Activated T-helper 2 cell treated with anti-CD3 and anti-CD28 coated beads, Interferon-gamma antibody, Interleukin-2, Interleukin-4, amounts not matched to agents 10 μg/mL and 5 μg/mL and 100 μg/mL, durations not matched to agents 14 hours and 24 hours and 36 hours (primary cell): ENCODE data around the gene TMEM94. TPM values are rescaled to one million over a fixed set of nuclear protein-coding genes. Genes with fewer than 3 reads are reported as not detected.
"Not testable (repeated sequence)": the region's sequence is repeated elsewhere in the genome, so short reads cannot be mapped to it uniquely, and the experiment has no call there.

Experiments used
- DNase-seq: peaks from one replicate; pipeline ENCODE4 v3.0.0; 2021; ENCODE audit warnings: low spot score
- H3K27ac Mint-ChIP-seq: one replicate; pipeline ENCODE4 v1.8.0; 2021; ENCODE audit warnings: mixed read lengths
- H3K27me3 Mint-ChIP-seq: one replicate; pipeline ENCODE4 v1.8.0; 2021; ENCODE audit warnings: low read depth, mixed read lengths
- H3K36me3 Mint-ChIP-seq: one replicate; pipeline ENCODE4 v1.8.0; 2021; ENCODE audit warnings: low read depth, mixed read lengths
- H3K4me1 Mint-ChIP-seq: one replicate; pipeline ENCODE4 v1.8.0; 2021; ENCODE audit warnings: low read depth, mixed read lengths
- H3K4me3 Mint-ChIP-seq: one replicate; pipeline ENCODE4 v1.8.0; 2021; ENCODE audit warnings: low read depth, mild to moderate bottlenecking, moderate library complexity, mixed read lengths
- H3K9me3 Mint-ChIP-seq: one replicate; pipeline ENCODE4 v1.8.0; 2021; ENCODE audit warnings: mixed read lengths
- intact Hi-C: fragments of 100-400 bp; cut with micrococcal nuclease; formaldehyde crosslinking; loops from one replicate; pipeline ENCODE4 v1.15.1; 2023
- total RNA-seq: library from RNA; stranded (reverse); gene quantifications from 2 replicates; pipeline ENCODE4 v1.2.3, GENCODE V29; 2022

Gene TMEM94
- total RNA-seq, 1 donor from 2014 or later, result 71.1 TPM

- Mint-ChIP-seq H3K27ac (no peak within 1 kb of the TSS), H3K4me3 (peak within 1 kb of the TSS; percentile 72), H3K36me3 (peaks cover 25% of the 10 kb centered on the region), H3K9me3 (no peaks in the 10 kb centered on the region), H3K27me3 (peaks cover 5% of the 10 kb centered on the region), H3K4me1 (peaks cover 23% of the 10 kb centered on the region)
- intact Hi-C loops, result loop anchor here (1.0 to 10.0 kb wide), 7 partner anchors 10 to 243 kb away; partner anchors contain the start of genes LLGL2, MIF4GD, RECQL5 and SAP30BP
- peak; percentile 70 for DNase-seq
Observed at GRCh38 chr17:75515496-75516254, 59.2 kb downstream of the TMEM94 start, which contains the start of gene CASKIN2. Gene CASKIN2, minus strand, starts transcription at chr17:75515537. Its CDS starts 1,733 bp downstream, at chr17:75513804.

GRCh38 chr17:75516255-75516618, 59.8 kb downstream of the TMEM94 start, which contains the start of gene TSEN54:
Gene TSEN54, plus strand, starts transcription at chr17:75516528. Its CDS starts 33 bp downstream, at chr17:75516561.
- H3K4me1 Mint-ChIP-seq, result peaks cover 23% of the 10 kb centered on the region
- H3K4me3 Mint-ChIP-seq, result peak within 1 kb of the TSS; percentile 89
- no peaks in the 10 kb centered on the region for H3K9me3 Mint-ChIP-seq
- H3K36me3 Mint-ChIP-seq, result peaks cover 31% of the 10 kb centered on the region
- DNase-seq, result peak; percentile 93
- intact Hi-C loops, result loop anchor here (1.0 to 10.0 kb wide), 6 partner anchors 9 to 244 kb away; partner anchors contain the start of genes LLGL2, MIF4GD, RECQL5 and SAP30BP
- peaks cover 5% of the 10 kb centered on the region for H3K27me3 Mint-ChIP-seq
- H3K27ac Mint-ChIP-seq, result no peak within 1 kb of the TSS

GRCh38 chr17:75516619-75517296, 60.3 kb downstream of the TMEM94 start:
- Mint-ChIP-seq H3K27ac (no peak overlapping the region), H3K9me3 (no peaks in the 10 kb centered on the region), H3K4me3 (peak overlapping the region; percentile 89), H3K4me1 (peaks cover 23% of the 10 kb centered on the region), H3K27me3 (peaks cover 5% of the 10 kb centered on the region), H3K36me3 (peaks cover 35% of the 10 kb centered on the region)
- peak; percentile 33 for DNase-seq
- intact Hi-C loops, result loop anchor here (1.0 to 10.0 kb wide), 6 partner anchors 9 to 244 kb away; partner anchors contain the start of genes LLGL2, MIF4GD, RECQL5 and SAP30BP

- Mint-ChIP-seq H3K4me1 (peaks cover 25% of the 10 kb centered on the region), H3K27ac (peak overlapping the region; percentile 76), H3K9me3 (no peaks in the 10 kb centered on the region), H3K27me3 (peaks cover 5% of the 10 kb centered on the region), H3K4me3 (peak overlapping the region; percentile 89), H3K36me3 (peaks cover 41% of the 10 kb centered on the region)
- intact Hi-C loops, result loop anchor here (5.0 to 10.0 kb wide), 4 partner anchors 60 to 245 kb away; partner anchors contain the start of genes MIF4GD, RECQL5, SAP30BP and TMEM94
- DNase-seq, result no peak
Observed at GRCh38 chr17:75517297-75517865, 60.9 kb downstream of the TMEM94 start.

- intact Hi-C loops, result loop anchor here (5.0 to 10.0 kb wide), 4 partner anchors 61 to 246 kb away; partner anchors contain the start of genes MIF4GD, RECQL5, SAP30BP and TMEM94
- peaks cover 5% of the 10 kb centered on the region for H3K27me3 Mint-ChIP-seq
- DNase-seq, result peak; percentile 62
- peak overlapping the region; percentile 89 for H3K4me3 Mint-ChIP-seq
- H3K36me3 Mint-ChIP-seq, result peaks cover 46% of the 10 kb centered on the region
- peak overlapping the region; percentile 76 for H3K27ac Mint-ChIP-seq
- H3K4me1 Mint-ChIP-seq, result peaks cover 26% of the 10 kb centered on the region
- H3K9me3 Mint-ChIP-seq, result no peaks in the 10 kb centered on the region
Observed at GRCh38 chr17:75518201-75518600, 61.8 kb downstream of the TMEM94 start.

- H3K9me3 Mint-ChIP-seq, result no peaks in the 10 kb centered on the region
- DNase-seq, result no peak
- no peak overlapping the region for H3K27ac Mint-ChIP-seq
- peak overlapping the region; percentile 89 for H3K4me3 Mint-ChIP-seq
- peaks cover 54% of the 10 kb centered on the region for H3K36me3 Mint-ChIP-seq
- intact Hi-C loops, result loop anchor here (5.0 to 10.0 kb wide), 4 partner anchors 62 to 247 kb away; partner anchors contain the start of genes MIF4GD, RECQL5, SAP30BP and TMEM94
- no peaks in the 10 kb centered on the region for H3K27me3 Mint-ChIP-seq
- H3K4me1 Mint-ChIP-seq, result peaks cover 26% of the 10 kb centered on the region
Observed at GRCh38 chr17:75518983-75519537, 62.6 kb downstream of the TMEM94 start.

GRCh38 chr17:75520413-75520812, 64.0 kb downstream of the TMEM94 start:
- H3K27me3 Mint-ChIP-seq, H3K27ac Mint-ChIP-seq, H3K9me3 Mint-ChIP-seq, intact Hi-C loops, DNase-seq, H3K4me3 Mint-ChIP-seq: not testable (repeated sequence)
- H3K4me1 Mint-ChIP-seq, result peaks cover 26% of the 10 kb centered on the region
- peaks cover 59% of the 10 kb centered on the region for H3K36me3 Mint-ChIP-seq

- no peak for DNase-seq
- Mint-ChIP-seq H3K4me1 (peaks cover 27% of the 10 kb centered on the region), H3K36me3 (peaks cover 59% of the 10 kb centered on the region), H3K9me3 (no peaks in the 10 kb centered on the region), H3K27me3 (peaks cover 2% of the 10 kb centered on the region), H3K4me3 (no peak overlapping the region), H3K27ac (no peak overlapping the region)
- intact Hi-C loops, result no loop called here
Observed at GRCh38 chr17:75521290-75521689, 64.9 kb downstream of the TMEM94 start.

- intact Hi-C loops, result no loop called here
- peaks cover 32% of the 10 kb centered on the region for H3K4me1 Mint-ChIP-seq
- H3K27me3 Mint-ChIP-seq, result peaks cover 10% of the 10 kb centered on the region
- DNase-seq, result no peak
- no peak overlapping the region for H3K27ac Mint-ChIP-seq
- no peaks in the 10 kb centered on the region for H3K9me3 Mint-ChIP-seq
- H3K4me3 Mint-ChIP-seq, result no peak overlapping the region
- H3K36me3 Mint-ChIP-seq, result peaks cover 59% of the 10 kb centered on the region
Observed at GRCh38 chr17:75521951-75522727, 65.7 kb downstream of the TMEM94 start.

- Mint-ChIP-seq H3K27me3 (peaks cover 11% of the 10 kb centered on the region), H3K9me3 (no peaks in the 10 kb centered on the region), H3K27ac (no peak overlapping the region), H3K36me3 (peaks cover 47% of the 10 kb centered on the region), H3K4me3 (no peak overlapping the region), H3K4me1 (peaks cover 18% of the 10 kb centered on the region)
- intact Hi-C loops, result loop anchor here (2.0 kb wide), 1 partner anchor 65 kb away; no protein-coding TSS in a partner anchor
- no peak for DNase-seq
Observed at GRCh38 chr17:75523647-75524046, 67.2 kb downstream of the TMEM94 start.

GRCh38 chr17:75524269-75524969, 68.0 kb downstream of the TMEM94 start:
- Mint-ChIP-seq H3K9me3 (no peaks in the 10 kb centered on the region), H3K27me3 (peaks cover 11% of the 10 kb centered on the region), H3K36me3 (peaks cover 40% of the 10 kb centered on the region), H3K4me1 (peaks cover 14% of the 10 kb centered on the region), H3K4me3 (no peak overlapping the region), H3K27ac (no peak overlapping the region)
- DNase-seq, result no peak
- intact Hi-C loops, result loop anchor here (2.0 kb wide), 1 partner anchor 64 kb away; no protein-coding TSS in a partner anchor
